Measurements from ENCODE around the gene REPS1. TPM values are rescaled to one million over a fixed set of nuclear protein-coding genes. Genes with fewer than 3 reads are reported as not detected.
A peak's percentile ranks its signal among the peaks of the same experiment; 100 is the strongest.

The REPS1 gene
- total and polyA plus RNA-seq, 2 of the 13 experiments (the other 11 are each of a cell fraction or from before 2014, with no cell fraction given) = 36.4 to 38.3 TPM

- TF ChIP-seq PAXIP1 (CRISPR knock-in tag; conservative IDR thresholded peaks at IDR 0.05) (no peak; the same call in 1 of the 2 replicates), HMG20B (CRISPR knock-in tag; conservative IDR thresholded peaks at IDR 0.05) (no peak), ZNF577 (CRISPR knock-in tag; IDR thresholded peaks at IDR 0.05; ENCODE audit: borderline replicate concordance, low read depth) (no peak), ZNF407 (CRISPR knock-in tag; IDR thresholded peaks at IDR 0.05; ENCODE audit: not compliant biosample characterization) (no peak), NCOR1 (IDR thresholded peaks at IDR 0.05; ENCODE audit: borderline replicate concordance, low read length) (no peak), TARDBP (CRISPR knock-in tag; IDR thresholded peaks at IDR 0.05) (0 out of 2 replicates have a peak, but pooled peaks have one; percentile 4), NKX3-1 (CRISPR knock-in tag; IDR thresholded peaks at IDR 0.05) (0 out of 2 replicates have a peak, but pooled peaks have one; percentile 7), ZNF12 (CRISPR knock-in tag; IDR thresholded peaks at IDR 0.05) (no peak), NFYC (CRISPR knock-in tag; IDR thresholded peaks at IDR 0.05) (no peak), TFDP2 (CRISPR knock-in tag; IDR thresholded peaks at IDR 0.05) (no peak; the same call in 1 of the 2 replicates), BATF2 (CRISPR knock-in tag; IDR thresholded peaks at IDR 0.05) (no peak), ZNF274 (CRISPR knock-in tag; IDR thresholded peaks at IDR 0.05) (peak; percentile 38; the same call in 1 of the 2 replicates), ZBTB7B (CRISPR knock-in tag; IDR thresholded peaks at IDR 0.05) (no peak), ZNF260 (CRISPR knock-in tag; IDR thresholded peaks at IDR 0.05; ENCODE audit: borderline replicate concordance, low read depth) (no peak), ZNF564 (CRISPR knock-in tag; IDR thresholded peaks at IDR 0.05) (no peak), ZNF138 (CRISPR knock-in tag; IDR thresholded peaks at IDR 0.05; ENCODE audit: low read depth) (no peak)
Observed at GRCh38 chr6:138987080-138987642, 892 bp downstream of the REPS1 start (continued).
